Hematopoietic multipotent progenitor cell treated with erythropoietin and hydrocortisone succinate and interleukin-3 and kit ligand, for 8 days (in vitro differentiated cells): Measurements from ENCODE around the gene FILIP1.
A peak's percentile ranks its signal among the peaks of the same experiment; 100 is the strongest.

ENCODE experiments used
- DNase-seq: peaks from one replicate; pipeline ENCODE4 v3.0.0-alpha.2; 2015

The FILIP1 gene

DNA sequence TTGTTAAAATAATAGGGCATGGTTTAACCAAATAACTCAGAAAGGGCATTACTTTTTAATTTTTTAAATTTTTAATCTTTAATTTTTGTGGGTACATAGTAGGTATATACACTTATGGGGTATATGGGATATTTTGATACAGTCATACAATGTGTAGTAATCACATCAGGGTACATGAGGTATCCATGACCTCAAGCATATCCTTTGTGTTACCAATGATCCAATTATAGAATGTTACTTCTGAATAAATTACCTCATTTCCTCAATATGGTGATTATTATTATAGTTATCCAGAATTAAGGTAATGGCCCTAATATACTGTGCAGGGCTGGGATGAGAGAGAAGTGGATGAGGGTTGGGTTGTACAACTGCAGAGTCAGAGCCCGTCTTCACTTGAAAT lies 163.9 kb downstream of the FILIP1 start:
- no peak for DNase-seq

GRCh38 chr6:75327807-75328206 lies 165.8 kb downstream of the FILIP1 start:
- DNase-seq: no peak

DNA sequence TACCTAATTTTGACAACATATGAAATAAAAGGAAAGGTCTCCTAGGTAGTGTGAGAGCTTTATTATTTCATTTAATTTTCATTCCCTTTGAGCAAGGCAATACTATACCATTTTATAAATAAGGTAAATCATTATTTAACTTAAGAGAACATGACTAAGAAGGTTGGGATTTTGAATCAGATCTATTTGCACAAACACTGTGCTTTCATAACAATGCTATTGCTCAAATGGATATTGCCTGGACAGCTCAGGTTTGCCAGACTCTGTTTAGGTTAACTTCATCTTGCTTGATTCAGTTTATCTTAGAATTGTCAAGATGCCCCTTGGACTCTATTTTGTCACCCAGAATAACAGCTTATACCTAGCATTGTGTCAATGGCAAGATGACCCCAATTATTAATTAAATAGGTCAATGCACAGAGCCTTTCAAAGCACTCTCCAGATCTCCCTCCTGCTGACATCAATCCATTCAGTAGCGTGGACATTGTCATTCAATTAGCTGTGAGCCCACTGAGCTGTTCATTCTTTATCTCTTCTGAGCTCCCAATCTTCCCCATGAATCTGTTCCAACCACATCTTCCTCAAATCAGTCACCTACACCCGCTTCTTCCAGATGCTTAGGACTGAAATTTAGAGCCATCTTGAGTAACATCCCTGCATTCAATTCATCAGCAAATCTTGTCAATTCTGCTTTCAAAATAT lies 166.9 kb downstream of the FILIP1 start:
- no peak for DNase-seq

GRCh38 chr6:75318900-75319299 lies 174.7 kb downstream of the FILIP1 start:
- no peak for DNase-seq

- no peak for DNase-seq
Observed at GRCh38 chr6:75317503-75318206, 175.9 kb downstream of the FILIP1 start.

GRCh38 chr6:75315978-75316377 lies 177.6 kb downstream of the FILIP1 start:
- no peak for DNase-seq

GRCh38 chr6:75308250-75308988 lies 185.2 kb downstream of the FILIP1 start:
- DNase-seq: no peak

- no peak for DNase-seq
Observed at GRCh38 chr6:75307364-75308004, 186.1 kb downstream of the FILIP1 start.

DNA sequence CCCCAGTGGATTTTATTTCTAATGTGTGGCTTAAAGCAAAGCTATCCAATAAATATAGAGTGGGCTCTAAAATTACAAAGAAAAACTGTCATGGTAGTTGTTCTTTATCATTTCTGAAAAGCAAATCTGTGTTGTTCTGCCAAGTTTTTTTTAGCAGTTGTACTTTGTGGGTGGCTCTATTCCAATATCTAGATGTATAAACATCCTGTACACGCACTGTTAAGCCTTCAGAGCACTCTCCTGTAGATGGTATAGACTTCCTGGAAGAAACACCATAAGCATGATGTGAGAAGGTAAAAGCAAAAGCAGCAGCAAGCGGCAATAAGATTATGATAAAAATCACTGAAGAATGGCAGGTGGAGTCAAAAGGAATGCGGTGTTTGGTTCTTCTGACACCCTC lies 187.5 kb downstream of the FILIP1 start:
- DNase-seq: no peak

GRCh38 chr6:75305573-75305972 lies 188.0 kb downstream of the FILIP1 start:
- no peak for DNase-seq

DNA sequence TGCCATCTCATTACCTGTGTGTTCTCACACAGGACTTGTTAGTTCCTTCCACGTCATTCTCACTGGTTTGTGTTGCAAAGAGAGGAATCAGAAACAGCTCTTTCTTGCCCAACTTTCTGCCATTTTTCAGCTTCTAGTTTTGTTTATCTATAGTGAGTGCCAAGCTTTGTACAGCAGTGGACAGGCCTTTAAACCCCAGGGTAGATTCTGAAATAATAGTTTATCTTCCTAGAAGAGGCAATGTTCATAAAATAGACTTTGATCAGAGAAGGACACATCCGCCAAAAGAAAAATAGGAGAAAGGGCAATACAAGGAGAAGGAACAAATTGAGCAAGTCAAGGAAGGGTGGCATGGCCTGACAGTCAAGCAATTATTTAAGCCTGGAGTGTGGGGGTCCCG lies 191.3 kb downstream of the FILIP1 start:
- no peak for DNase-seq

DNA sequence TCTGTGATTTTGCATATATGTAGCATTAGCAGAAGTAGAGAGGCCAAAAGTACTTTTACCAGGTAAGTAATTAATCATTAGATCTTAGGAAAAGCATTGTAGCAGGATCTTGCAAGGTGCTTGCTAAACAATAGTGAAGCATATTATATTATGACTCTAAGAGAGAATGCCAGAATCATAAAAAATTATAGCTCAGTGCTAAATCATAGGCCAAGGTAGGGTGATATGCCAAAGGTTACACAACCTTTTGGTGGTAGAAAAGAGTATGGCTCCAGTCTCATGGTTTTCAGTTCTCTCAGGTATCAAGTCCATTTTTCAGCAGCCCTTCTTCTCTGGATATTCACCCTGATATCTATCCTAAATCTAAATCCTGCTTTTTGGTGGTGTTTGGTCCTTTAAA lies 192.1 kb downstream of the FILIP1 start:
- no peak for DNase-seq

DNA sequence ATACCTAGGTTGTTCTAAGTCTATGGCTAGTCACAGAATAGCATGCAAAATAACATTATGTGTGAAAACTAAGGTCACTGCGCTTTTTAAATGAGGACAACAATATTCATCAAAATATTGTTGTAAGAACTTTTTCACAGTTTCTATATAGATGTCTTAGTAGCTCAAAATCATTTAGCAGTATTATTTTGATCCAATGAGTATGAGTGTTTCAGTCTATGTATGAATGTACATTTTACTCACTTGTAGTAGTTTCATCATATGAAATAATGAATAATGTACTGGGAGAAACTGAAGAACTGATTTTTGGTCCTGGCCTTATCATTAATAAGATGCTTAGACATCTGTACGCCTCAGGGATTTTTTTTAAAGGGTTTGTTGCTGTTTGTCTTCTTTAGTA lies 192.5 kb downstream of the FILIP1 start:
- no peak for DNase-seq

GRCh38 chr6:75300531-75300855 lies 193.1 kb downstream of the FILIP1 start:
- DNase-seq: no peak

DNA sequence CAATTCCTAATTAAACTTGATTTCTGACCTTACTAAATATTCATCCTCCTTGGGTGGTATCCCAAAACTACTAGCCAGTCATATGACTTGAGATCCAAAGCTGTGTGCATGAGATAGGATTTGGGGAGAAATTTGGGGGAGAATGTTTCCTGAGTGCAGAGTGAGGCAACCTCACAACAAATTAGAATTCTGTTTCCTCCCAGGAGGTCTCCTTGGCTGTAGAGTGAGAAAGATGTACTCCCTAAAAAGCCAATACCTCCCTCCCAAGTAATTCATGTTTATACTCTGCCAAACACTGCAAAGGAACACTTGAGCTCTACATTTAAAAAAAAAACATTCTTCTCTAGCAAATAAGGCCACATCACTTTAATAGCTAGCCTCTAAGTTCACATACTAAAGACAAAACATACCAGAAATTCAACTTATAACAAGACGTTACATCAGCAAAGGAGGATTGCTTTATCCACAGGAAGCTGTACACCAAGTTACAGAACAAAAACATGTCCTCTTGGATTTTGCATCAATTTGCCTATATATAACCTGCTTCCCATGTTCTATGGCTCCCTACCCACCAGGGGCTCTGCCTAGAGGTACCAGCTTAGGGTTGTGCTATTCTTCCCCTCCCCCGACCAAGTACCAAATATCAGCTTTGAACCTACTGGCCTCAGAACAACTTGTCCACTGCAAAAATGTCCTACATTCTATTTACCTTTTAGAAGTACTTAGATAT lies 193.6 kb downstream of the FILIP1 start:
- DNase-seq: no peak

GRCh38 chr6:75296811-75297779 lies 196.5 kb downstream of the FILIP1 start:
- DNase-seq: peak; percentile 83

DNA sequence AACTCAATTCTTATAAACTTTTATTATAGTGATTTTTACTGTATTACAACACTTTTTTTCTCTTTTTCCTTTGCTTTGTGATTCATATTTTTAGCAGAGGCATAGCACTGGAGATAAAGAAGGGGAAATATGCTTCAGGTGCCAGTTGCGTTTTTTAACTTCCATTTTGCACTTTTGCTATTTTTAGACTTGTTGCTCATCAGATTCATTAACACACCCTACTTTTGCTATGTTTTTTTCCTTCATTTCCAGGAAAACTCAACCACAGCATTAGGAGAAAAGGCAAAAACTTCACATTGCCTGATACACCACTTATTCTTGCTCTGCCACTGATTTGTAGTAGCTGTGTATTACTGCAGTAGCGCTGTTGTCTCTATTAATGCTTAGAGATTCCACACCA lies 201.0 kb downstream of the FILIP1 start:
- no peak for DNase-seq

DNA sequence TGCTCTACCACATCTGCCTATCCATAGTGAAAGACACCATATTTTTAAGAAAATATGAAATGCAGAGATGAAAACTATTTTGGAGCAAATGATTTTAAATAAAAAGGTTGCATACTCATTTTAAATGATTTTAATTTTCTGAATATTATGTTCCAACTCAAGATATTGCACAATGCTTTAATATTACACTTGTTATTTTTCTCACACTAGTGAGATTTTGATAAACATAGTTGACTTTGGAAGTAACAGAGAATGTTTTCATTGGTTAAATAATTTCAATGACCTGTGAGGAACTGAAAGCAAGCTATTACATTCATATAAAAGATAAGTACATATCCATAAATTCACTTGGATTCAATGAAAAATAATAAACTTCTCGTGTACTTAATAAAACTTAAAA lies 201.9 kb downstream of the FILIP1 start:
- DNase-seq: no peak

DNA sequence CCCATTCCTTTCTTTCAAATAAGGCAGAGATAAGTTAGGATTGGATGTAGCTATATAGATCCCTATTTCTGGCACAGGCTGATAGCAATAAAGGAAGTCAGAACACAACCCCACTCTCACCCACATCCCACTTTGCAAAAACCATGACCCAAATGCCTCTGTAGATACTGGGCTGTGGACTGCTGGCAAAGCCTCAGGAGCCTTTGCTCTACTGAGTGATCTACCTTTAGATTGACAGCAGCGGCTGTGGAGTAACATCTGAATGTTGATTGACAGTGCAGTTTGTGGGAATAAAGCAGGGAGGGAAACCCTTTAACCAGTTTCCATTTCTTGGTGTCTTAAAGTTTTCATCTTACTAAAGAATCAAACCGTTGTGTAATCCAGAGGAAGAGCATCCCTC lies 202.3 kb downstream of the FILIP1 start:
- no peak for DNase-seq

DNA sequence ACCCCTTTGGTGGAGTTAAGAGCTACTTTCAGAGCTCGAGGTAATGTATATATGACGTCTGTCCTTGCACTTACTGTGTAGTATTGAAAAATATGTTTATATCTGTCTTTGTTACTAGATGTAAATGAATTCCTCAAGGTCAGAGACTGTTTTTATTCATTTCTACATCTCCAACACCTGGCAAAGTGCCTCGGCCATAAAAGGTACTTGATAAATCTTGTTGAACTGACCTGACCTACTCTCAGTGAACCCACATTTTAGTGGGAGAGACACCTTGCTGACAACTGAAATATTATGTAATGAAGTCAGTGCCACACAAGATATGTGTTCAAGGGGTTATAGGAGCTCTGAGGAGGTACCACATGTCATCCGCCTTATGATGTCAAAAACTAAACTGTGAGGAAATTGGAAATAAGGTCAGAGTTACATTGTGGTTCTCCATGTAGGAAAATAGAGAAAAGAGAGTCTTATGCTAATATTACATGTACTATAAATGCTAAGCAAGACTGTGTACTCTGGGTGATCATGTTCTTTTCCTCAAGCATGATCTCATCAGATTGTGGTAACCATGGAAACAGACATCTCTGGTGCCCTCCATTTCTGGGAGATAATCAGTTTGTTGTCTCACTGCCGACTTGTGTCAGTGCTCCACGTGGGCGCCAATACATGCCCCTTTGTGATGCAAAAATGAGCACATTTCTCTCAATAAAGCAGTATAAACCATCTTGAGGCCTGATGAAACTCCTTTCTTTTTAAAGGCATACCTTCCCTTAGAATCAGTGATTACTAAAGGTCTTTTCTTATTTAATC lies 203.3 kb downstream of the FILIP1 start:
- no peak for DNase-seq

DNA sequence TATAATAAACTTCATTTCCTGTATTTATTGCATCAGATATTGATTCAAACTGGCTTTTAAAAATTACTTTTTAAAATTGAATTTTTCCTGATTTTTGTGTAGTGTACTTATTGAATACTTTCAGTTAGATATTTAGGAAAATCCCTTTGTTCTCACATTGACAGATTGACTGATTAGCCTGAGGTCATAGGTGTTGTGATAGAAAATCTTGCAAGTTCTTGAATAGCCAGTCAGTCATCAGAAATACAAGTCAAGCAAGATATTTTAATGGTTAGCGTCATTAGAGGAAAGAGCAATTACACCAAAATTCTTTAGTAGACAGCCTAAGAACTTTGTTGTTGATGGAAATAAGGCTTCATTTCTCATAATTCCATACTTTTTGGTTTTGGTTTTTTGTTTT lies 205.6 kb downstream of the FILIP1 start:
- DNase-seq: no peak
